Measurements from ENCODE around the gene C2CD2.

Gene C2CD2

GRCh38 chr21:41864311-41865001 lies 89.4 kb downstream of the C2CD2 start:
- no peak for TF ChIP-seq CTCF (conservative IDR thresholded peaks at IDR 0.05; ENCODE audit: low read depth, low read length)
- no peak overlapping the region for H3K4me3 ChIP-seq (ENCODE audit: low read depth, low read length)
- no peak for DNase-seq (ENCODE audit: low read depth)

GRCh38 chr21:41863439-41863740 lies 90.4 kb downstream of the C2CD2 start:
- no peak for DNase-seq (ENCODE audit: low read depth)
- TF ChIP-seq CTCF (conservative IDR thresholded peaks at IDR 0.05; ENCODE audit: low read depth, low read length) = no peak
- H3K4me3 ChIP-seq (ENCODE audit: low read depth, low read length) = no peak overlapping the region

- no peak for TF ChIP-seq CTCF (conservative IDR thresholded peaks at IDR 0.05; ENCODE audit: low read depth, low read length)
- H3K4me3 ChIP-seq (ENCODE audit: low read depth, low read length) = no peak overlapping the region
- DNase-seq (ENCODE audit: low read depth) = no peak
These were observed 91.8 kb downstream of the C2CD2 start for GRCh38 chr21:41861987-41862386.

GRCh38 chr21:41861255-41861654 lies 92.6 kb downstream of the C2CD2 start:
- TF ChIP-seq CTCF (conservative IDR thresholded peaks at IDR 0.05; ENCODE audit: low read depth, low read length) = no peak
- H3K4me3 ChIP-seq (ENCODE audit: low read depth, low read length) = no peak overlapping the region
- DNase-seq (ENCODE audit: low read depth) = no peak

GRCh38 chr21:41859297-41859980 lies 94.4 kb downstream of the C2CD2 start:
- no peak for TF ChIP-seq CTCF (conservative IDR thresholded peaks at IDR 0.05; ENCODE audit: low read depth, low read length)
- no peak overlapping the region for H3K4me3 ChIP-seq (ENCODE audit: low read depth, low read length)
- DNase-seq (ENCODE audit: low read depth) = no peak

- DNase-seq (ENCODE audit: low read depth) = no peak
- H3K4me3 ChIP-seq (ENCODE audit: low read depth, low read length) = no peak overlapping the region
- no peak for TF ChIP-seq CTCF (conservative IDR thresholded peaks at IDR 0.05; ENCODE audit: low read depth, low read length)
These were observed 95.1 kb downstream of the C2CD2 start for GRCh38 chr21:41858466-41859296.

Data from choroid plexus epithelial cell (primary cell).